CD4-positive, alpha-beta T cell (primary cell): ENCODE measurements around the gene PLXNB3. TPM values are rescaled to one million over a fixed set of nuclear protein-coding genes. Genes with fewer than 3 reads are reported as not detected.

Experiments
- ATAC-seq: fragments of 200-7000 bp; cut with Tn5 transposase; one replicate; pipeline ENCODE4 v1.10.0; 2022; ENCODE audit warnings: mild to moderate bottlenecking; ENCODE audit not compliant: poor library complexity
- CTCF ChIA-PET: fragments of 350-600 bp; sonication (Branson Sonifier 250); formaldehyde crosslinking; loops from one replicate; lab custom pipeline; 2021; ENCODE audit warnings: antibody characterized with exemption, inconsistent platforms; lab: Charles Lee
- POLR2A ChIA-PET: fragments of 350-600 bp; sonication (Branson Sonifier 250); formaldehyde crosslinking; loops from one replicate; lab custom pipeline; 2021; ENCODE audit warnings: antibody characterized with exemption, inconsistent platforms; lab: Charles Lee
- DNase-seq, 14 experiments: peaks; one replicate each; pipeline ENCODE4 v3.0.0-alpha.2; 2013 to 2020; ENCODE audit warnings: mixed read lengths in 2 of 14
- H3K27ac ChIP-seq, 2 donors: one replicate each; pipeline versions ENCODE4 v1.5.1 to v1.7.0; 2013; ENCODE audit warnings: low read length in 2 of 2, low read depth in 1 of 2, mild to moderate bottlenecking in 1 of 2
- H3K27me3 ChIP-seq, 2 experiments: 1 replicate in 1 of 2; 2 replicates in 1 of 2; pipeline versions ENCODE4 v1.6.1 to v1.7.0; 2013; ENCODE audit warnings: low read length in 2 of 2, control low read depth in 1 of 2, mild to moderate bottlenecking in 1 of 2, moderate library complexity in 1 of 2; ENCODE audit not compliant: insufficient read depth in 2 of 2, control insufficient read depth in 1 of 2
- H3K36me3 ChIP-seq: one replicate; pipeline ENCODE4 v1.6.1; 2013; ENCODE audit warnings: low read length, control low read depth; ENCODE audit not compliant: insufficient read depth
- H3K4me1 ChIP-seq: one replicate; pipeline ENCODE4 v1.6.1; 2013; ENCODE audit warnings: low read length, control low read depth; ENCODE audit not compliant: insufficient read depth
- H3K4me3 ChIP-seq: one replicate; pipeline ENCODE4 v1.5.1; 2013; ENCODE audit warnings: mild to moderate bottlenecking, low read length, moderate library complexity
- H3K9me3 ChIP-seq, 2 experiments: 1 replicate in 1 of 2; 2 replicates in 1 of 2; pipeline versions ENCODE4 v1.6.1 to v1.7.0; 2013; ENCODE audit warnings: low read length in 2 of 2, mild to moderate bottlenecking in 2 of 2, control low read depth in 1 of 2, moderate library complexity in 1 of 2; ENCODE audit not compliant: control insufficient read depth in 1 of 2, insufficient read depth in 1 of 2
- H3K27ac Mint-ChIP-seq: one replicate; pipeline ENCODE4 v1.8.0; 2020; ENCODE audit warnings: mixed read lengths
- H3K27me3 Mint-ChIP-seq: one replicate; pipeline ENCODE4 v1.8.0; 2021; ENCODE audit warnings: mixed read lengths
- H3K36me3 Mint-ChIP-seq: one replicate; pipeline ENCODE4 v1.8.0; 2021; ENCODE audit warnings: low read depth, mixed read lengths
- H3K4me1 Mint-ChIP-seq: one replicate; pipeline ENCODE4 v1.8.0; 2021; ENCODE audit warnings: low read depth, mixed read lengths
- H3K4me3 Mint-ChIP-seq: one replicate; pipeline ENCODE4 v1.8.0; 2020; ENCODE audit warnings: mild to moderate bottlenecking, mixed read lengths
- H3K9me3 Mint-ChIP-seq: one replicate; pipeline ENCODE4 v1.8.0; 2020; ENCODE audit warnings: mixed read lengths
- CTCF ChIP-seq: fragments of 200-600 bp; IDR thresholded peaks from one replicate; pipeline ENCODE4 v1.8.0; 2022; ENCODE audit warnings: antibody characterized with exemption, mild to moderate bottlenecking
- intact Hi-C, 2 experiments: fragments of 100-400 bp; cut with DNase I in 1 of 2; cut with micrococcal nuclease in 1 of 2; formaldehyde crosslinking; loops; one replicate each; pipeline versions ENCODE4 v1.15.1 to v1.9.0; 2023 to 2025; cut with DNase I, micrococcal nuclease
- total RNA-seq, 174 experiments: library from RNA in 2 of 174; stranded (reverse) in 2 of 174; gene quantifications; one replicate each; pipeline ENCODE4 v1.2.3 and lab custom pipeline; 2021 to 2026

PLXNB3 gene
- total RNA-seq, 2 experiments from 2014 or later: not detected

GRCh38 chrX:153807976-153808375, 43.9 kb downstream of the PLXNB3 start:
- Mint-ChIP-seq H3K4me3 (no peak overlapping the region), H3K4me1 (peaks cover under 1% of the 10 kb centered on the region), H3K27ac (no peak overlapping the region), H3K36me3 (no peaks in the 10 kb centered on the region), H3K9me3 (no peaks in the 10 kb centered on the region), H3K27me3 (no peaks in the 10 kb centered on the region)
- no peaks in the 10 kb centered on the region for H3K36me3 ChIP-seq
- no peak for TF ChIP-seq CTCF
- no peaks in the 10 kb centered on the region for H3K4me1 ChIP-seq
- ATAC-seq: no peak
- no peaks in the 10 kb centered on the region for H3K27me3 ChIP-seq
- intact Hi-C loops: loop anchor here in 1 of 2 experiments (10.0 kb wide), 1 partner anchor 47 kb away; no protein-coding TSS in a partner anchor
- H3K4me3 ChIP-seq: no peak overlapping the region
- no peaks in the 10 kb centered on the region for H3K9me3 ChIP-seq
- POLR2A ChIA-PET: no interaction called here
- H3K27ac ChIP-seq: no peak overlapping the region
- CTCF ChIA-PET: no interaction called here
- no peak for DNase-seq

- ChIA-PET POLR2A (no interaction called here), CTCF (no interaction called here)
- H3K4me3 Mint-ChIP-seq: no peak overlapping the region
- peaks cover 23% of the 10 kb centered on the region for H3K4me1 Mint-ChIP-seq
- Histone ChIP-seq H3K9me3 (no peaks in the 10 kb centered on the region), H3K4me1 (peaks cover 18% of the 10 kb centered on the region), H3K36me3 (no peaks in the 10 kb centered on the region), H3K4me3 (no peak overlapping the region), H3K27ac (no peak overlapping the region), H3K27me3 (no peaks in the 10 kb centered on the region)
- H3K27me3 Mint-ChIP-seq: no peaks in the 10 kb centered on the region
- no peaks in the 10 kb centered on the region for H3K9me3 Mint-ChIP-seq
- no peaks in the 10 kb centered on the region for H3K36me3 Mint-ChIP-seq
- intact Hi-C loops: no loop called here
- ATAC-seq (no peak), DNase-seq (no peak)
- no peak overlapping the region for H3K27ac Mint-ChIP-seq
- TF ChIP-seq CTCF: no peak
These were observed 48.2 kb downstream of the PLXNB3 start for GRCh38 chrX:153812220-153812619.

GRCh38 chrX:153813161-153813560, 49.1 kb downstream of the PLXNB3 start:
- CTCF ChIA-PET: no interaction called here
- no peak for TF ChIP-seq CTCF
- H3K27me3 Mint-ChIP-seq: no peaks in the 10 kb centered on the region

More at GRCh38 chrX:153813161-153813560, 49.1 kb downstream of the PLXNB3 start:
- H3K4me3 Mint-ChIP-seq: no peak overlapping the region
- Histone ChIP-seq H3K36me3 (no peaks in the 10 kb centered on the region), H3K27ac (no peak overlapping the region), H3K4me1 (peaks cover 28% of the 10 kb centered on the region), H3K9me3 (no peaks in the 10 kb centered on the region), H3K4me3 (no peak overlapping the region), H3K27me3 (no peaks in the 10 kb centered on the region)
- DNase-seq: no peak
- intact Hi-C loops: no loop called here
- POLR2A ChIA-PET: no interaction called here
- no peak overlapping the region for H3K27ac Mint-ChIP-seq
- no peaks in the 10 kb centered on the region for H3K36me3 Mint-ChIP-seq
- H3K4me1 Mint-ChIP-seq: peaks cover 27% of the 10 kb centered on the region
- ATAC-seq: no peak
- no peaks in the 10 kb centered on the region for H3K9me3 Mint-ChIP-seq
